ENCODE data around the gene TRIM65.

DNA sequence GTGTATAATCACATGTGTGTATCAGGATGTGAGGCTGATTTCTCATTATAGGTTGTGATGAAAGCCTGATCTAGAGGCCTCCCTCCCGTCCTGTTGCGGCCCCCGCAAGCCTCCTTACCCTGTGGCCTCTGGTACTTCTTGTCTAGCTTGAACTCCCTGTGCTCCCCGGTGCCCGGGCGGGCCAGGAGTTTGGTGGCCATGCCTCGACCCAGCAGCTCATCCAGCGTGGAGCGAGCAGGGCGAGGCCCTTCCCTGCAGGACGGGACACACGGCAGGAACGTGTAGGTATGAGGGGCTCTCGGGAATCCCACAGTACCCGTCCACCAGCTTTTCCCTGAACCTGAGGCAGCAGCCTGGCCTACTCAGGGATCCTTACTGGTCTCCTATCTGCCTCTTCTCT, 29.2 kb upstream of the TRIM65 start:
- TF ChIP-seq, protein P1, sequence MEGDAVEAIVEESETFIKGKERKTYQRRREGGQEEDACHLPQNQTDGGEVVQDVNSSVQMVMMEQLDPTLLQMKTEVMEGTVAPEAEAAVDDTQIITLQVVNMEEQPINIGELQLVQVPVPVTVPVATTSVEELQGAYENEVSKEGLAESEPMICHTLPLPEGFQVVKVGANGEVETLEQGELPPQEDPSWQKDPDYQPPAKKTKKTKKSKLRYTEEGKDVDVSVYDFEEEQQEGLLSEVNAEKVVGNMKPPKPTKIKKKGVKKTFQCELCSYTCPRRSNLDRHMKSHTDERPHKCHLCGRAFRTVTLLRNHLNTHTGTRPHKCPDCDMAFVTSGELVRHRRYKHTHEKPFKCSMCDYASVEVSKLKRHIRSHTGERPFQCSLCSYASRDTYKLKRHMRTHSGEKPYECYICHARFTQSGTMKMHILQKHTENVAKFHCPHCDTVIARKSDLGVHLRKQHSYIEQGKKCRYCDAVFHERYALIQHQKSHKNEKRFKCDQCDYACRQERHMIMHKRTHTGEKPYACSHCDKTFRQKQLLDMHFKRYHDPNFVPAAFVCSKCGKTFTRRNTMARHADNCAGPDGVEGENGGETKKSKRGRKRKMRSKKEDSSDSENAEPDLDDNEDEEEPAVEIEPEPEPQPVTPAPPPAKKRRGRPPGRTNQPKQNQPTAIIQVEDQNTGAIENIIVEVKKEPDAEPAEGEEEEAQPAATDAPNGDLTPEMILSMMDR (IDR thresholded peaks at IDR 0.05; ENCODE audit: low read depth, low read length), result no peak
- TF ChIP-seq, protein P2, sequence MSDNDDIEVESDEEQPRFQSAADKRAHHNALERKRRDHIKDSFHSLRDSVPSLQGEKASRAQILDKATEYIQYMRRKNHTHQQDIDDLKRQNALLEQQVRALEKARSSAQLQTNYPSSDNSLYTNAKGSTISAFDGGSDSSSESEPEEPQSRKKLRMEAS (IDR thresholded peaks at IDR 0.05; ENCODE audit: low read depth, low read length), result no peak
- TF ChIP-seq POLR2A (IDR thresholded peaks at IDR 0.05; ENCODE audit: extremely low read depth, insufficient read length), result no peak
